GM21447 (cell line): Measurements from ENCODE around the gene PRMT6.
"Not testable (repeated sequence)": the region's sequence is repeated elsewhere in the genome, so short reads cannot be mapped to it uniquely, and the experiment has no call there.

Experiments
- ATAC-seq: cut with Tn5 transposase; IDR thresholded peaks from one replicate; pipeline ENCODE4 v1.9.1; 2021; ENCODE audit not compliant: unreplicated experiment

Gene PRMT6

GRCh38 chr1:107093395-107093794, 36.9 kb downstream of the PRMT6 start:
- ATAC-seq = not testable (repeated sequence)

- no peak for ATAC-seq
These were observed 39.2 kb downstream of the PRMT6 start for GRCh38 chr1:107095647-107096046.

GRCh38 chr1:107096690-107097089, 40.2 kb downstream of the PRMT6 start:
- no peak for ATAC-seq

- ATAC-seq = no peak
These were observed 42.5 kb downstream of the PRMT6 start for GRCh38 chr1:107098961-107099360.

- no peak for ATAC-seq
These were observed 44.0 kb downstream of the PRMT6 start for GRCh38 chr1:107100331-107100984.

- ATAC-seq = no peak
These were observed 49.4 kb downstream of the PRMT6 start for GRCh38 chr1:107105914-107106313.
